Head of caudate nucleus (tissue), 42 donors: ENCODE results near the gene ZCCHC2.

Experiments used
- DNase-seq, 42 donors: peaks; one replicate each; pipeline versions ENCODE4 v3.0.0 to v3.0.0-alpha.2; 2020 to 2021; ENCODE audit warnings: mixed read lengths in 7 of 42
- intact Hi-C: fragments of 100-400 bp; cut with DNase I; formaldehyde crosslinking; loops from one replicate; pipeline ENCODE4 v1.15.0; 2022

The ZCCHC2 gene

GRCh38 chr18:62529597-62529996, 6.8 kb downstream of the ZCCHC2 start:
- DNase-seq: no peak
- intact Hi-C loops: loop anchor here (5.0 to 10.0 kb wide), 2 partner anchors 102 to 345 kb away; partner anchors contain the start of genes PIGN and RELCH

- intact Hi-C loops: loop anchor here (5.0 kb wide), 1 partner anchor 51 kb away; no protein-coding TSS in a partner anchor
- DNase-seq: no peak
These were observed 8.3 kb downstream of the ZCCHC2 start for GRCh38 chr18:62531078-62531477.

- intact Hi-C loops: loop anchor here (5.0 kb wide), 1 partner anchor 50 kb away; no protein-coding TSS in a partner anchor
- DNase-seq: no peak
These were observed 9.1 kb downstream of the ZCCHC2 start for GRCh38 chr18:62531931-62532330.

GRCh38 chr18:62536005-62536404, 13.2 kb downstream of the ZCCHC2 start:
- DNase-seq: no peak
- intact Hi-C loops: no loop called here

- no peak for DNase-seq
- intact Hi-C loops: no loop called here
These were observed 14.4 kb downstream of the ZCCHC2 start for GRCh38 chr18:62537042-62537894.

GRCh38 chr18:62537946-62538345, 15.1 kb downstream of the ZCCHC2 start:
- intact Hi-C loops: no loop called here
- DNase-seq: no peak

- intact Hi-C loops: no loop called here
- DNase-seq: no peak
These were observed 16.1 kb downstream of the ZCCHC2 start for GRCh38 chr18:62538881-62539280.

- no peak for DNase-seq
- intact Hi-C loops: no loop called here
These were observed 16.7 kb downstream of the ZCCHC2 start for GRCh38 chr18:62539284-62540165.

GRCh38 chr18:62543021-62543420, 20.2 kb downstream of the ZCCHC2 start:
- intact Hi-C loops: no loop called here
- DNase-seq: no peak

GRCh38 chr18:62545098-62545497, 22.3 kb downstream of the ZCCHC2 start:
- intact Hi-C loops: no loop called here
- DNase-seq: no peak

GRCh38 chr18:62549755-62550154, 26.9 kb downstream of the ZCCHC2 start:
- no peak for DNase-seq
- intact Hi-C loops: no loop called here

GRCh38 chr18:62550746-62551145, 27.9 kb downstream of the ZCCHC2 start:
- no peak for DNase-seq
- intact Hi-C loops: no loop called here

GRCh38 chr18:62551972-62552513, 29.2 kb downstream of the ZCCHC2 start:
- intact Hi-C loops: no loop called here
- no peak for DNase-seq

GRCh38 chr18:62554061-62554815, 31.4 kb downstream of the ZCCHC2 start:
- DNase-seq: no peak
- intact Hi-C loops: no loop called here

- DNase-seq: no peak
- intact Hi-C loops: no loop called here
These were observed 32.3 kb downstream of the ZCCHC2 start for GRCh38 chr18:62555135-62555534.

- no peak for DNase-seq
- intact Hi-C loops: no loop called here
These were observed 33.6 kb downstream of the ZCCHC2 start for GRCh38 chr18:62556397-62556796.

- intact Hi-C loops: no loop called here
- no peak for DNase-seq
These were observed 35.3 kb downstream of the ZCCHC2 start for GRCh38 chr18:62558015-62558663.

GRCh38 chr18:62564044-62564443, 41.2 kb downstream of the ZCCHC2 start:
- intact Hi-C loops: no loop called here
- no peak for DNase-seq
